Brain microvascular endothelial cell (primary cell): ENCODE data around the gene DRD3.

Experiments used
- DNase-seq: peaks from one replicate; pipeline ENCODE4 v3.0.0-alpha.2; 2020
- H3K27ac ChIP-seq: fragments of 250-450 bp; sonication (Bioruptor Pico); 2 replicates; pipeline ENCODE4 v1.5.1; 2020; ENCODE audit warnings: mild to moderate bottlenecking, moderate library complexity
- H3K27me3 ChIP-seq: fragments of 250-450 bp; sonication (Bioruptor Pico); replicated peaks from 2 replicates; pipeline ENCODE4 v1.5.1; 2020; ENCODE audit warnings: mild to moderate bottlenecking
- H3K36me3 ChIP-seq: fragments of 250-450 bp; sonication (Bioruptor Pico); replicated peaks from 2 replicates; pipeline ENCODE4 v1.5.1; 2020; ENCODE audit warnings: mild to moderate bottlenecking
- H3K4me3 ChIP-seq: 2 replicates; pipeline ENCODE4 v1.5.1; 2011; ENCODE audit warnings: low read depth, mild to moderate bottlenecking, control low read depth, low read length, moderate library complexity
- in situ Hi-C: cut with HindIII; loops from 2 replicates; pipeline ENCODE4 v1.10.0; 2017; ENCODE audit warnings: low sequenced_read_pairs, low pct_ligation_motif_present
- TF ChIP-seq, protein P1 (sequence below): IDR thresholded peaks from 2 replicates; pipeline ENCODE4 v1.5.1; 2011; ENCODE audit warnings: low read depth, mild to moderate bottlenecking, moderate library complexity, low read length, control low read depth, inconsistent platforms; ENCODE audit errors: missing control alignments

The DRD3 gene

DNA sequence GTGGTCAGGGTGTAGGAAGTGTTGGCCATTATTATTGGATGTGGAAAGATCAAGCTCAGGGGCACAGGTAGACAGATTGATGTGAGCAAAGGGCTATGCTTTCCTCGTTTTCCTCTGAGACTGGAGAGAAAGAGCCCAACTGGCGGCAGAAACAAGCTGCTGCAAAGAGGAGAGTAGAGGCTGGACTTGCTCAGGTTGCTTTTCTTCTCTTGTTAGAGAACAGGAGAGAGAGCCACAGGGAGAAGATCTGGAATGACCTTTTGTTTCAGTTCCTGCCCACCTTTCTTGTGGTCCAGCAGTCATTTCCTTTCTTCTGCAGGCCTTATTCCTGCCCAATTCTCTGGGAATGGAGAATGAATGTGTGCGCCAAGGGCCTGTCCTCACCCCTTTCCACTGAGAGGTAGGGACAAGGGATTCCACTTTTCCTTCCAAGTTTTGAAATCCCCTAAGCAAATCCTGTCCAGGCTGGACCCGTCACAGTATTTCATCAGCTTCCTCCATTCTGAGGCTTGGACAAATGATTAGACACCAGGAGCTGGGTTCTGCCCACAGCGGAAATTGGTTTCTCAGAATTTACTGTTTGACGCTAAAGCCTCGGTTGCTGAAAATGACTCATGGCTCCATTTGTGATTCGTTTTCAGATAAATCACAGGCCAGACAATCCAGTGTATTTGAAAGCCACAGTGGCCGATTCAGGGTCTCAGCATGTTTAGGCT lies 42.5 kb upstream of the DRD3 start:
- in situ Hi-C loops, result no loop called here
- TF ChIP-seq, protein P1, sequence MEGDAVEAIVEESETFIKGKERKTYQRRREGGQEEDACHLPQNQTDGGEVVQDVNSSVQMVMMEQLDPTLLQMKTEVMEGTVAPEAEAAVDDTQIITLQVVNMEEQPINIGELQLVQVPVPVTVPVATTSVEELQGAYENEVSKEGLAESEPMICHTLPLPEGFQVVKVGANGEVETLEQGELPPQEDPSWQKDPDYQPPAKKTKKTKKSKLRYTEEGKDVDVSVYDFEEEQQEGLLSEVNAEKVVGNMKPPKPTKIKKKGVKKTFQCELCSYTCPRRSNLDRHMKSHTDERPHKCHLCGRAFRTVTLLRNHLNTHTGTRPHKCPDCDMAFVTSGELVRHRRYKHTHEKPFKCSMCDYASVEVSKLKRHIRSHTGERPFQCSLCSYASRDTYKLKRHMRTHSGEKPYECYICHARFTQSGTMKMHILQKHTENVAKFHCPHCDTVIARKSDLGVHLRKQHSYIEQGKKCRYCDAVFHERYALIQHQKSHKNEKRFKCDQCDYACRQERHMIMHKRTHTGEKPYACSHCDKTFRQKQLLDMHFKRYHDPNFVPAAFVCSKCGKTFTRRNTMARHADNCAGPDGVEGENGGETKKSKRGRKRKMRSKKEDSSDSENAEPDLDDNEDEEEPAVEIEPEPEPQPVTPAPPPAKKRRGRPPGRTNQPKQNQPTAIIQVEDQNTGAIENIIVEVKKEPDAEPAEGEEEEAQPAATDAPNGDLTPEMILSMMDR, result no peak
- H3K36me3 ChIP-seq, result no peaks in the 10 kb centered on the region
- H3K27me3 ChIP-seq, result no peaks in the 10 kb centered on the region
- no peak overlapping the region for H3K4me3 ChIP-seq
- no peak for DNase-seq
- H3K27ac ChIP-seq, result no peak overlapping the region

DNA sequence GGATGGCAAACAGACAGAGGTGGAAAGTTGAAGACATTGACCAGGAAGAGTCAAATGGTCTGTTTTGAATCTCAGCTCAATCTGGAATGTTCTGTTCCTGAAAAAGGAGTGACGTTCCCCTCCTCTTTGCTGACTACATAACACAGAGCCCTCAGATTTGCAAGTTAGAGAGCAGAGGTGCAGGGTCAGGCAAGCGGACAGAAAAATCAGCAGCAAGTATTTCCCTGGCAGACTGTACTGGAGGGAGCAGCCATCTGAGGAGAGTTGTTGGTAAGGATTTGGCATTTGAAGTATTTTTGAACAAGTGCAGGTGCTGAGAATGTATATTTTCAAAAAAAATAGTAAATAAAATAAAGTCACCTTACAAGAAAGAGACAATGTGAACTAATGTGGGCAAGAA lies 40.9 kb upstream of the DRD3 start:
- Histone ChIP-seq H3K36me3 (no peaks in the 10 kb centered on the region), H3K27me3 (no peaks in the 10 kb centered on the region), H3K27ac (no peak overlapping the region), H3K4me3 (no peak overlapping the region)
- TF ChIP-seq, protein P1, result no peak
- no peak for DNase-seq
- in situ Hi-C loops, result no loop called here

DNA sequence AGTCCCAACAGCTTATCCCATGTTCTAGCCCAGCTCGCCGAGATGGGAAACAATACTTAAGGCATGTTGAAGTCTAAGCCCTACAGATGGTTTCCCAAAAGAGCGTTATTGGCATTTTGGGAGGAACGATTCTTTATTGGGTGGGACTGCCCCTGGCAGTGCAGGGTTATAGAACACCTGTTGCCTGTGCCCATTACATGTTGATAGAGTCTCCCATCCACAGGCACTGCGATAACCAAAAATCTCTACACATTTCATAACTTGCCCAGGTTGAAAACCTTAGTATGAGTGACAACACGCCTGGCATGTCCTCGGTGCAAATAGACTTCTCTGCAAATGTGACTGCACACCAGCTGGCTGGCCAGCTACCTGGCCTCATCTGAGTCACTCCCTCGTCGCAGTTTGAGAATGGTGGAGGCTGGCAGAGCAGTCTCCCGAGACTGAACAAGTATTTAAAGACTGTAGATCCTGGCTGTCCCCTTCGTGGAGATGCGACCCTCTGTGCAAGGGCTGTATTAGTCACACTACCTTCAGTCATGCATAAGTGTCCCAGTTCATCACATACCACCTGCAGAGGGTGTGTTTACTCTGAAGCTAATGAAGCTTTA lies 39.8 kb upstream of the DRD3 start:
- DNase-seq, result no peak
- in situ Hi-C loops, result no loop called here
- H3K36me3 ChIP-seq, result no peaks in the 10 kb centered on the region
- no peaks in the 10 kb centered on the region for H3K27me3 ChIP-seq
- TF ChIP-seq, protein P1, result no peak
- H3K27ac ChIP-seq, result no peak overlapping the region
- no peak overlapping the region for H3K4me3 ChIP-seq

DNA sequence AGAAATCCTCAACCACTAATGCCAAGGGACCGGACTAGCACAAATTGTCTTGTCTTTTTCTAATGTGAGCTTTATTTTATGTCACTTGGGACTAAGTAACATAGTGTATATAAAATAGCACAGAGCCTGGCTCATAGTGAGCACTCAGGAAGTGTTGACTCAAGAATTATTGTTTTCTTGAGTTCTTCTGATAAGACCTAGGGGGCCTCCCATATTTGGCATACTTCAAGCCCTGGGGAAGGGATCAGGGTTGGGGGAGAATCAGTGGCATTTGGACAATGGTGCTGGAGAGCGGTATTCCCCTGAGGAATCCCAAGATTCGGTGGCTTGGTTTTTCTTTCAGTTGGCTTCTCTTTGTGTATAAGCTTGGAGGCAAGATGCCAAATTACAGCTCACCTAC lies 39.2 kb upstream of the DRD3 start:
- no peak overlapping the region for H3K27ac ChIP-seq
- no peaks in the 10 kb centered on the region for H3K36me3 ChIP-seq
- TF ChIP-seq, protein P1, result no peak
- no peak for DNase-seq
- in situ Hi-C loops, result no loop called here
- H3K4me3 ChIP-seq, result no peak overlapping the region
- H3K27me3 ChIP-seq, result no peaks in the 10 kb centered on the region

DNA sequence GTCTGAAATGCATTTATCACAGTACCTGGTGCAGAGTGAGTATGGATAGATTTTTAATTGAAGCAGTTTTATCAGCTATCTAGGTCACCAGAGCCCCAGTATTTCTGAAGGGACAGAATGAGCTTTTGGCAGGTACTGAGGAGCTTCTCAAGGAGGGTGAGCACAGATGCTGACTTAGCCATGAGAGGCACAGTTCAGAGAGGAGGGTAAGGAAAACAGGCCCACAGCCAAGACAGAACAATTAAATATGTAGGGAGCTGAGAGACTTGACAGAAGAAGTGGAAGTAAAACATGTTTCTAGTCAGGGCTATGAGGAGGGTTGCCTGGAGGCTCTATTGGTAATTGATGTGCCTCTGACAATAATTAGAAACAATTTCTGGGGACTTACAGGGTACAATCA lies 38.4 kb upstream of the DRD3 start:
- H3K27ac ChIP-seq, result no peak overlapping the region
- DNase-seq, result no peak
- TF ChIP-seq, protein P1, result no peak

More for the DNA sequence above, 38.4 kb upstream of the DRD3 start:
- in situ Hi-C loops, result no loop called here
- Histone ChIP-seq H3K27me3 (no peaks in the 10 kb centered on the region), H3K36me3 (no peaks in the 10 kb centered on the region), H3K4me3 (no peak overlapping the region)
